HL-60 (cell line): ENCODE data around the gene PDC.

Experiments used
- CTCF ChIP-seq: IDR thresholded peaks from one replicate; pipeline ENCODE4 v1.5.1; 2011; ENCODE audit warnings: low read length, control low read depth, inconsistent platforms; ENCODE audit not compliant: insufficient read depth
- GABPA ChIP-seq: IDR thresholded peaks from 2 replicates; pipeline ENCODE4 v1.6.1; 2012; ENCODE audit warnings: low read depth
- POLR2AphosphoS5 ChIP-seq: IDR thresholded peaks from 2 replicates; pipeline ENCODE4 v1.6.1; 2012; ENCODE audit warnings: low read depth
- REST ChIP-seq: IDR thresholded peaks from 2 replicates; pipeline ENCODE4 v1.6.1; 2012; ENCODE audit warnings: low read depth; ENCODE audit not compliant: insufficient replicate concordance

- no peak for TF ChIP-seq CTCF
- no peak for TF ChIP-seq POLR2AphosphoS5
- TF ChIP-seq GABPA, result no peak
- no peak for TF ChIP-seq REST
Observed at GRCh38 chr1:186479162-186479561, 18.2 kb upstream of the PDC start.
